T1000 (cell line): ENCODE data around the gene MORC1.
"Not testable (repeated sequence)": the region's sequence is repeated elsewhere in the genome, so short reads cannot be mapped to it uniquely, and the experiment has no call there.

Experiments used
- DNase-seq: peaks from one replicate; lab custom pipeline; 2025; ENCODE audit warnings: mixed read lengths; lab: John Stamatoyannopoulos, UW

Gene MORC1

DNA sequence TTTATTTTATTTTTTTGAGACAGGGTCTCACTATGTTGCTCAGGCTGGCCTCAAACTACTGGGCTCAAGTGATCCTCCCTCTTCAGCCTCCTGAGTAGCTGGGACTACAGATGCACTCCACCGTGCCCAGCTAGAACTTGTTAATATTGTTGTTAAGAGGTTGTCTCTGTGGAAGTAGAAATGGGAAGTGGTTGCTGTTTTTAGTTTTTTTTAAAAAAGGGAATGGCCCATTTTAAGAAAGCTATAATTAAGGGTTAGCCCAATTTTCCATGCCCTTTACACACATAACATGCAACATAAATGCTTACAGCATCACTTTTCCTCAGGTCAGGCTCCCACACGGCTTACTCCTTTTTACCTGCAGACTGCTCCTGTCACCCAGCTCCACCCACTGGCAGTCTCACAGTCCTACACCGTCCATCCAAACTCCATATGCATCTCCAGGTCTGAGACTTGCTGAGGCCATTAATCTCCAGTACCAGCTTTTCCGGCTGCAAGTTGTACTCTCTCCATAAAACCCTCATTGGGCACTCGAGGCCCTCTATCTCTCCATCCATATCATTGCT is 19.8 kb downstream of the MORC1 start:
- DNase-seq, result no peak

DNA sequence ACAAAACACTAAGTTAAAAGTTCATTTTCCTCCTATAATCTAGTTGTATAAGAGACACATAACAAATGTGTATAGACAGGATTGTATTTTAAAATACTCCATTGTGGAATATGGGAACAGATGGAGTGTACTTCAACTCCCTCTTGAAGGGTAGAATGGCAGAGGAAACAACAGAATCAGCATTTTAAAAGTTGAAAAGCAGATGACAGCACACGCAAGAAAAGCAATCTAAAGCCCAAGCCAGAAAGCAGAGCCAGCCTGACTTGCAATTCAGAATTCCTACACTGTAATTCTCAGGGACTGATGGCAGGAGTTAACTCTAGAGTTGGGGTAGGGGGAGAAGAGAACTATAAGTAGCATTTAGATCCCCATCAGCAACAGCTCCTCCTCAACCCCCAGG is 22.8 kb downstream of the MORC1 start:
- no peak for DNase-seq

DNA sequence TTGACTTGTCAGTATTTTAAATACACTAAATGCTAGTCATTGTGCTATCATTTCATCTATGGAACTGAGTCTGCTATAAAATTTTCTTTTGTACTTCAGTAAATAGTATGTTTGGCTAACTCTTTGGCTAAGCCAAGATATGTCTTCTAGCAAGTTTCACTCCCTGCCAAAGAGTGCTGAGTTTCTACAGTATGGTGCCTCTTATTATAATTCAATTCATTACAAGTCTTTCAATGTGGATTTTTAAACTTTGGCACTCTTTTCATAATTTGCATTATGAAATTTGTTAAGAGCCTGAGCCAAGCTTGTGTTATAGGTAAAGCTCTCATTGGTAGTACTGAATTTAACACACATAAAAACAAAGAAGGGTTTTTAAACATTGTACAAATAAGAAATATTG is 24.4 kb downstream of the MORC1 start:
- no peak for DNase-seq

DNA sequence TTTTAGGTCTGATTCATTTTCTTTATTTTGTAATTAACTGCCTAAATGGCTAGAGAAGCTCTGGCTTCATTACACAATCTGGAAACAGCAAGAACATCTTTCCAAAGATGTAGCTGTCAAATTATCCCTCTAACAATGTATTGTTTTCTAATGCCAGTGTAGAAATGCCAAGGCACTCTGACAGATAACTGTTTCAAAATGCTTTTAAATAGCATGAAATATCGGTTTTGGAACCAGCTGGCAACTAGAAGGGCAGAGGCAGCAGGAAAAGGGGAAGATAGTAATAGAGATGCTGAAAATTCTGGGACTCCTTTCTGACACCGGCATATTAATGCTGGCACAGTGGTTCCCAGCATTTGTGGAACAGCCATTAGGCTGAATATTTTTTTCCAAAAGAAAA is 26.1 kb downstream of the MORC1 start:
- no peak for DNase-seq

DNA sequence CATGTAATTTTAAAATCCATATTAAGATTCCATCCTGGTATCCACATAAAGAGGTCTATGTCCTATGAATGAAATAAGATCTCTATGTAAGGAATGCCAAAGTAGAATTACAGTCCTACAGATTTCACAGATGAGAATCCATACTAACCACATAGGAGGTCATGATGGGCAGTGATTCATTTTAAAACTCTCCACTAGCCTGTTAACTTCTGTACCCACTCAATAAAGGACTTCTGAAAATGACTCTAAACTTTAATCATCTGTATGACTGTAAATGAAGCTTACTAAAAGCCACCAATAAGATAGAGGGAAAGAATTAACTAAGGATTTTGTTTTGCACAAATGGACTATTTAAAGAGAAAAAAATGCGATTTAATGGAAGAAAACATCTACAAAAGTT is 28.7 kb downstream of the MORC1 start:
- no peak for DNase-seq

DNA sequence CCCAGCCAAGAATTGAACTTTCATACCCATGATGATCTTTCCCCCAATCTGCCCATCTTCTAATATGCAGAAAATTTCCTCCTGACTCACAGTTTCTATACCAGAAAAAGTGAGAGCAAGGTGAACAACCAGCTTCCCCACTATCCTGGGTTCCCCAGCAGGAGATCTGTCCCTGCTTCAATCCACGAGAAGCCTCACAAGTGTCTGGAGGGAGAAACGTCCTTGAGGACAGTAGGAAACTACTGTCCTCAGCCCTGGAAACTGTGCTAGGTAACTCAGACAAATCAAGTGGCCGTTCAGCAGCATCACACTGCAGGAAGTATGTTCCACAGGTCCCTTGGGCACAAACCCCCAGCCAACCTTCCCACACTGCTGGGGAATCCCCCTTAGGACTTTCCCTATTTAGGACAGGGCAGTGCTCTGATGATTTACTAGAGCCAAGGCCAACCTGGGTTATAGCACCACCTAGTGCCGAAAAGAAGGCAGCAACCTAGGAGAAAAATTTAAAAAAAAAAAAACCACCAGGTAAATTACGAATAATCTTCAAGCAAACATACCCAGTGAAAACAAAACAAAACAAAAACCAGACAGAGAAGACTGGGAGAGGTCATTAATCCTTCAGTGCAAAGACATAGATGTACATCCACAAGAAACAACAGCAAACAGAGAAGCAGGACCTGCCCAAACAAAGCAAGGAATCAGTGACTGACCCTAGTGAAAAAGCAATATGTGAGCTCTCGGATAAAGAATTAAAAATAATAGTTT is 36.0 kb downstream of the MORC1 start:
- DNase-seq, result peak; percentile 54

DNA sequence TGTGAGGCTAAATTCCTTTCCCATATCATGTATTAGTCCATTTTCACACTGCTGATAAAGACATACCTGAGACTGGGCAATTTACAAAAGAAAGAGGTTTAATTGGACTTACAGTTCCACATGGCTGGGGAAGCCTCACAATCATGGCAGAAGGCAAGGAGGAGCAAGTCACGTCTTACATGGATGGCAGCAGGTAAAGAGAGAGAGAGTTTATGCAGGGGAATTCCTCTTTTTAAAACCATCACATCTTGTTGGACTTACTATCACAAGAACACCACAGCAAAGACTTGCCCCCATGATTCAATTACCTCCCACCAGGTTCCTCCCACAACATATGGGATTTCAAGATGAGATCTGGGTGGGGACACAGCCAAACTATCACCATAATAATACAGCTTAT is 37.8 kb downstream of the MORC1 start:
- DNase-seq, result not testable (repeated sequence)

DNA sequence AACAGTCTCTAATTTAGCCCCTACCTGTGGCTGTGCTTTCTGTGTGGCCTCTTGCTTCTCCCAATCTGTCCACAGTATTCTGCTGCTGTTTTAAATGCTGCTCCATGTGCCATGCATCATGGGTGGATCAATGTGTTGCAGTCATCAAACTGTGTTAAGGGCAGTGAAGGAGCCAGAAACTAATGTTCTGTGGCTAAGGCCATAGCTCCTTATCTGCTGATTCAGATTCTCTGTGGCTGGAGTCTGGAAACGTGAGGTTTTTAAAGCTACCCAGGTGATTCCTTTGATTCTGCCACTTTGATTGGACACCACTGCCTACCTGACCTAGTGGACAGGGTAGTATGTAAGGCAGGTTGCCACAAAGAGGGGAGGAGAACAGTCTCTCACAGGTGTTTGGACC is 44.8 kb downstream of the MORC1 start:
- DNase-seq, result no peak

DNA sequence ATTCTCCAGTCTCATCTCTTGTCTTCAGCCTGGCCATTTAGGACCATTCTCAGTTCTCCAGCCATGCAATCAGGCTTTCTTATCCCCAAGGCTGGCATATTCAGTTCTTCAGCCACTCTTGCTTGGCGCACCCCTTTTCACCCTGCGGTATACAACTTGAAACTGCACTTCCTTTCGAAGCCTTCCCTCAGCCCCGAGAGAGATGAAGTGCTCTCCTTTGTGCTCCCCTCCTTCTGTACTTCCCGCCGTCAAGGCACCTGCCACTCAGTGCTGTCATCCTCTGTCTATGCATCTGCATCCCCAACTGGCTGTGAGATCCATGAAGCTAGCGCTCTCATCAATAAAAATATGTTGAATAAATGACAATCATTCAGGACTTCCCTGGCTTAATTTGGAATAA is 45.7 kb downstream of the MORC1 start:
- no peak for DNase-seq

DNA sequence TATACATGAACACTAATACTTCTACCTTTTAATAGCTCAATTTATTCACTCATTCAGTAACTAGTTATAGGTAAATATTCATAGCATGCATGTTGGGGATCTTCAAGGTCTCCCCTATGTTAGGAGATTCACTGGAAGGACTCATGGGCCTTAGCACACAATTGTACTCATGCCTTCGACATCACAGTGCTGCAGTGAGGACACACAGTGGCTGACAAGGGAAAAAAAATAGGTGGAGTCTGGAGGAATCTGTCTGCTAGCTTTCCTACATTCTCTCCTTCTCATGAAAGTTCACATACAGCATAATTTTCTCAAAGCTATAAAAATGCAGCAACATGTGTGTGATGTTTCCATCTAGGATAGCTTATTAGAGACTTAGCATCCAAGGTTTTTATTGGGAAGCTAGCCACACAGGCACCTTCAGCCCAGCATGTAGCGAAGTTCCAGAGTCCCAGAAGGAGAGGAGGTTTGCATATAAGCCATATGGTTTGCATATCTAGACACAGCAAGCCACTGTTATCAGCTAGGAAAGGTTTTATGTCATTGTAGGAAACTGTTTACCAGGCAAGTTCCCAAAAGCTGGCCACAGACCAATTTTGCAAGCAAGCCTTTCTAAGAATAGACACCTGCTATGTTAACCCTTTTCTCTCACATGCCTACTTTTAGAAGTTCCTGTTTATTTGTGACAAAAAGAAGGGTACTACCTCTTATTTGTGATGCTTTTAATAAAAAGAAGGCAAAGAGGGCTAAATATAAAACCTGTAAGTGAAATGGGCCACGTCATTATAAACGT is 46.4 kb downstream of the MORC1 start:
- no peak for DNase-seq

DNA sequence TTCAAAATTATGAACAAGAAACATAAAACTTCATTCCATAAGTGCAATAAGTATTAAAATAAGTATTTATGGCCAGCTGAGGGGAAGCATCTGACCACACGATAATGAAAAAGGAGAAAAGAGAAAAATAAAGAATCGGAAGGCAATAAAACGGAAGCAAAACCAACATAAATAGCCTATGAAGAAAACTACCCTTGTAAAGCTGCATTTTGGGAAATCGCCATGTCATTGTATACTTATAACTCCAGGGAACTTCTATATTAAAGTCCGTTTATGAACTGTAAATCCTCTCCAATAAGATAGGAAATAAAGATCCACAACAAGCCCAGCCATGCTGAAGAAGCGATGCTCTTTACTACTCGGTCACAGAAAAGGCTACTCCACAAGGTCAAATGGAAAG is 47.7 kb downstream of the MORC1 start:
- no peak for DNase-seq

DNA sequence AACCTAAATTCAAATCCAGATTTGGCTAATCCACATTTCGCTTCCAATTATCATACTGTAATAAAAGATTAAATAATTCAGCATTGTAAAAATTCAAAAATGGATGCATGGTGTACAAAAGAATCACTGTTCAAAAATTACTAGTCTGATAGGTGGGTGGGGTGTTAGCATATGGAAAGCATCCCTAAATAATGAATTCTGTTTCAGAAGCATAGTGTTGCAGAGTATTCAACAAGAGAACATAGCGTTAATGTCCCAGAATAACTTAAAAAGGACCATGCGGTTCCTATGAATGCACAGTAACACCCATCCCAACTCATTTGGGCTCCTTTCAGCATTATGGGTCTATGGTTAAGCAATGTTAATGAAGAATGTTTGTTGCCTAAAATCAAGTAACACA is 51.1 kb downstream of the MORC1 start:
- no peak for DNase-seq

DNA sequence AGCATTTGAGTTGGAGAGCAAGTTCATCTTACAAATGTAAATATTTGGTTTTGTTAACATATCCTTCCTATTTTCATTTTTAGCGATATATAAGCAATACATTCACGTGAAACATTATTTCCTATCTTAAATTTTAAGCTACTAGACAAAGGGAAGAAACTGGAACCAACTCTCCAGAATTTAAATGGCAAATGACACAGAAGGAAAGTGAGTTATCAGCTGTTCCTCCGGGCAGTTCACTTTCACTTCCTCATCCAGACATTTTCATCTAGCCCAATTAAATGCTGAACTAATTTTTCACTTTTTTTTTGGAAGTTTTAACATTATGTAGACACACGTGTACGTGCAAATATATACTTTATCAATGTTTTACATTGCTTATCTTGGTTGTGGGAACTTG is 58.7 kb downstream of the MORC1 start:
- DNase-seq, result no peak

DNA sequence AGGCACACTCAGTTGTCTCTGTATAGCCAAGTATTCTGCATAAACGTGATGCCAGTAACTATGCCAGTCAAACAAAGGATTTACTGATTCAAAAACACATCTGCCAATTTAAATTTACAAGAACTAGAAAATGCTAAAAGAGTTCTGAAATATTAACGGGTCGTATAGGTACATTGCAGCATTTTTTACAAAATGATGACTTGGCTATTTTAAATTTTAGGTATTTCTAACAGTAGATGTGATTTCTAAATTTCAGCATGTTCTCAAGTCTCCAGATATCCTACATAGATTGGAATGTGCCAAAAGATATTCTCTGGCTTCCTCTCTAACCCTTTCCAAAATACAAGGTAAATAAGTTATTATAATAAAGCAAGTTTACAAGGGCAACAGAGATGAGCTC is 60.3 kb downstream of the MORC1 start:
- no peak for DNase-seq

DNA sequence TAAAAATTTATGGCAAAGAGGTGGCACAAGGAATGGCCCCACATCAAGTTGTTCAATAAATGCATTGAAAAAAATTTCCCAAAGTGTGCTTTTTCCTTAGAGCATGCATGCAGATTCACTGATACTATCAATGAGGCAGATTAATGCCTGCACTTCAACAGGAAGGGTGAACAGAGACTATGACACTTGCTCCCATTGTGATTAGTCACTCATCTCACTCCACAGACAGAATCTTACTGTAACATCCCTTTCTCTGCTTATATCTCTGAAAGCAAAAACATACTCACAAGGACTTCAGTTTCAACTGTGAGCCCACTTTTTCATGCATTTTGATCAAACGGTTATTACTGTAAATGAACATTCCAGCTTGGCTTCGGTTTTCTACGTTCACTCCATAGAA is 60.9 kb downstream of the MORC1 start:
- no peak for DNase-seq

DNA sequence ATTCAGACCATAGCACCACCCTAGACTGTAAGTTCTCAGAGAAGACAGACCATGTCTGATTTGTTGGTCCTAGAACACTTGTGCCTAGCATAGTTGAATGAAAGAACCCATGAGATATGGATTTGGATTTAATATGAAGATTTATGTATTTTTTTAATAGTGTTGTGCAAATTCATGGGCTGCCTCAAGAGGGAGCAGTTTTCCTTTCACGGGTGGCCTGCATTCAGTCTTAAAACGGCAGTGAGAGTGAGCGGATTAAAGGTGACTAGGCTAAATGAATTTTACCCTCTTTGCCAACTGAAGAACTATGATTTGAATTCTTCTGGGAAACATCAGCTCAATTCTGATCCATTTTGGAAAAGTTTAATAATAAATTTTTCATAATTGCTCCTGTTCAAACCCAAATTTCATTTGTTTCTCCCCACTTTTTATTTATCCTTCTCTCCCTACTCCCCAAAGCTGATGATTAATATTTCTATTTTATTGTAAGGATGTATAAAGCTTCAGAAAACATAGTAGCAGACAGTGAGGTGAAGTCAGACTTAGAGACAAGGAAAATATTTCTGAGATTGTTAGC is 67.3 kb downstream of the MORC1 start:
- no peak for DNase-seq

DNA sequence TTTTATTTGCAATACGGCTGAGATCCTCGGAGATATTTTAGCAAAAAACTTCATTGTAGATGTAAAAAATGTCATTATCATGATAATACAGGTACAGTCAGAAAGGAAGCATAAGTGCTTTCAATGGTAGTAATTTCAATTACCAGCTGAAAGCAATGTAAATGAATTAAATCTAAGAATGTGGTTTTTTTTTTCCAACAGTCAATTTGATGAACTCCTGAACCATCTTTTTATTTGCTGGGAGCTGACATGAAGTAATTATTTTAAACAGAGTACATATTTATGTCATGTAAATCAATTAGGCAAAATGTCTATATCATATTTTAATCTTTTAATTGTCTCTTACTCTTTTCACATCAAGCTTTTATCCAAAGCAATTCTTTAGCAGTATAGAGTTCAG is 70.6 kb downstream of the MORC1 start:
- DNase-seq, result no peak

DNA sequence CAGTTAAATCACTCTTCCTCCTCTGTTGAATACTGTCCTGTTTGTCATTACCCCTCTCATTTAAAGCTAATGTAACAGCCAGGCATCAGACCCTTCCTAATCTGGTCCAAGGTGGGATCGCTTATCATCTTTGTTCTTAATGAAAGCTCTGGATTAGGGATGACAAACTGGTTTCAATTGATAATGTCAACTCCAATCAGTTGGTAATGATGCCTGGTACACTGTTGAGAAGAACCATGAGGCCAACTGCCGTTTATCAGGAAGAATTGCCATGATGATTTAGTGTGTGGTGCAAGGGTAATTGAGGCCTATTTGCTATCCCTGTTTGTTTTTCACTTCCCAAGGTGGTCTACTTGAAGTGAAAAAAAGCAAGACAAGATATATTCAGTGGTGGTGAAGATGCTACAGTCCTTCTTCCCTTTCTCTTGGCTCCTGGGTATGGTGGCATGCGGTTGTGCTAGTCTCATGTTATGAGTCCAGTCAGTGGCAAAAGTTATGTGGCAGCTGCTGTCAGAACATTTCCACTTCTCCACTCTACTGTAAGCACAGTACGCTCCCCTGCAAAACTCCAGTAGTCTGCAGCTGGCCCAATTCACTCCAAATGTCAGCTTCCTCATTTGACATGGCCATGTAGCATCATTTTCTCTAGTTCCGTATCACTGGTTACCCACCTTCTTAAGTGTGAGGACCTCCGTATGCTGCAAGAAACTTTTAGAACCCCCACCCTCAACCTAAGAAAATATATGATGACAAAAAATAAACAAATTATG is 72.5 kb downstream of the MORC1 start:
- DNase-seq, result no peak

DNA sequence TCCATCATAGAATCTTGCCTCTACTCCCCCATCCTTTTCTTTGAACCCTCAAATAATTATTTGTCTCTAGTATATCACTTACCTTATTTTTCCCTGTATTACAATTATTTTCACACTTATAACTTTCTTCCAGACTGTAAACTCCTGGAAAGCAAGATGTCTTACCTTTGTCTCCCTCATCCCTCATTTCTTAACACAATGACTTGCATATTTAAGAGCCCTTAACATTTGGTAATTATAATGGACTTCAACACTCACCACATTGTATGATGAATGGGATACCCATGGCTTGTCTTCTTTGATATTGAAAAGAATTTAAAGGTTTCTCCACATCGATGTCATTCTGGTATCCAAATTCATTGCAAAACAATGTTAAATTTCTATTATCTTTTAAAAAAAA is 82.9 kb downstream of the MORC1 start:
- no peak for DNase-seq

DNA sequence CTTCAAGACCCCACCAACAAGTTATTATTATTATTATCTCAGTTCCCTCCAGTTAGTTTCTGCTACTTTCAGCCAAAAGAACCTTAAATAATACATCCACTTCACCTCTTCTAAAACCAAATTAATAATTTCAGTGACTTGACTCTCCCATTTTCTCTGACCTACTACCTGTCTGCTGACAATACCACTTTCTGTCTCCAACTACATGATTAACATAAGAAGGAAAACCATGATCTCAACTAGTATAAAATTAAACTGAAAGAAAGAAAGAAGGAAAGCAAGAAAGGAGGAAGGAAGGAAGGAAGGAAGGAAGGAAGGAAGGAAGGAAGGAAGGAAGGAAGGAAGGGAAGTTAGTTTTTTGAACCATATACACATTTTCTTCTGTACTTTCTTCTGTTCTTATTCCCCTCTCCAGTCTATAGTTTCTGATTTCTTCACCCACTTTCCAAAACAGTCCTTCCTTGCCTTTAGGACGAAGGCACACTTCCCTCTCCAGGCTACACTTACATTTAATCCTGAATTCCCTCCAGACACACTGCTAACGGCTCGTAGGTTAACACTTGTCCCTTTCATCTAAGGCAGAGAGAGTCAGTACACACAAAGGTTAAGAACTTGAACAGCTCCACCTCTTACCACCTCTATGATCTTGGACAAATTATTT is 84.8 kb downstream of the MORC1 start:
- no peak for DNase-seq

DNA sequence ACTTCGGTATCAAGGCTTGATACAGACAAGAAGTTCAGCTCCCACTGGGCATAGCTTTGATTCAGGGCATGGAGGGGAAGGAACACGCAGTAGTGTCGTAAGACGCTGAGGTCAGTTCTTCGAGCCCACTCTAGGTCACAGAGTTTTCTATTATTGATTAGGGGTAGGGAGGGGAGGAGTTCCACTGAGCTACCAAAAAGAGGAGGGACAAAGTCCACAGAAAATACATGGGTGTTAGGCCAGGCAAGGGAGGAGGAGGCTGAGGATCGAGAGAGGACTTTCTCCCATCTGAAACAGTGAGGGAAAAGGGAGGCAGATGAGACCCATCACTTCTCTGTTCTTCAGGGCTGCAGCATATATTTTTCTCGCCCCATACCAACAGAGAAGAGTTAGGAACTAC is 89.2 kb downstream of the MORC1 start:
- DNase-seq, result no peak

DNA sequence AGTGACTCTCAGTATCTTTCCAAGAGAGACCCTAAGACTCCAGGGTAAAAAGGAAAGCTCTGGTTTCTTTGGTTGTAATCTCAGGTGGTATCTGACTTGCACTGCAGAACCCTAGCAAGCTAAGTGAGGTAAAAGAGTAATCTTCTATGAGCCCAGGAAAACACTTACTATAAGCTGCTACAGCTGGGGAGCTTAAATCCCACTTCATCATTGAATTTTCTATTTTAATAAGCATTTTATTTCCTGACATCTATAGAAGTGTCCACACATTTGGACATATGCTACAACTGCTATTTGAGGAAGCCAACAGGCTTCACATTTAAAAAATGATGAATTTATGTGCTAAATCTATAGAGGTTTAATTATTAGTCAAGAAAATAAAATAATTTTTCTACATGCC is 91.1 kb downstream of the MORC1 start:
- DNase-seq, result no peak
